ENCODE measurements around the gene DOCK6.

Gene DOCK6

GRCh38 chr19:11227195-11227886, 35.0 kb downstream of the DOCK6 start:
- DNase-seq (ENCODE audit: low read depth), result no peak
- no peak overlapping the region for H3K4me3 ChIP-seq (replicated peaks; ENCODE audit: low read depth, low read length)
- no peak for TF ChIP-seq CTCF (IDR thresholded peaks at IDR 0.05; ENCODE audit: low read length, missing control alignments)

- TF ChIP-seq CTCF (IDR thresholded peaks at IDR 0.05; ENCODE audit: low read length, missing control alignments), result no peak
- H3K4me3 ChIP-seq (replicated peaks; ENCODE audit: low read depth, low read length), result no peak overlapping the region
- no peak for DNase-seq (ENCODE audit: low read depth)
Observed at GRCh38 chr19:11226716-11227166, 35.6 kb downstream of the DOCK6 start.

GRCh38 chr19:11225815-11226214, 36.5 kb downstream of the DOCK6 start:
- no peak for TF ChIP-seq CTCF (IDR thresholded peaks at IDR 0.05; ENCODE audit: low read length, missing control alignments)

GRCh38 chr19:11225172-11225571, 37.2 kb downstream of the DOCK6 start:
- DNase-seq (ENCODE audit: low read depth), result no peak
- no peak for TF ChIP-seq CTCF (IDR thresholded peaks at IDR 0.05; ENCODE audit: low read length, missing control alignments)
- H3K4me3 ChIP-seq (replicated peaks; ENCODE audit: low read depth, low read length), result no peak overlapping the region

More at GRCh38 chr19:11225815-11226214, 36.5 kb downstream of the DOCK6 start:
- no peak for DNase-seq (ENCODE audit: low read depth)
- H3K4me3 ChIP-seq (replicated peaks; ENCODE audit: low read depth, low read length), result no peak overlapping the region

- H3K4me3 ChIP-seq (replicated peaks; ENCODE audit: low read depth, low read length), result no peak overlapping the region
- DNase-seq (ENCODE audit: low read depth), result no peak
- no peak for TF ChIP-seq CTCF (IDR thresholded peaks at IDR 0.05; ENCODE audit: low read length, missing control alignments)
Observed at GRCh38 chr19:11224429-11224828, 37.9 kb downstream of the DOCK6 start.

GRCh38 chr19:11223200-11223599, 39.1 kb downstream of the DOCK6 start:
- no peak overlapping the region for H3K4me3 ChIP-seq (replicated peaks; ENCODE audit: low read depth, low read length)
- DNase-seq (ENCODE audit: low read depth), result no peak
- TF ChIP-seq CTCF (IDR thresholded peaks at IDR 0.05; ENCODE audit: low read length, missing control alignments), result no peak

- no peak for TF ChIP-seq CTCF (IDR thresholded peaks at IDR 0.05; ENCODE audit: low read length, missing control alignments)
- DNase-seq (ENCODE audit: low read depth), result no peak
- H3K4me3 ChIP-seq (replicated peaks; ENCODE audit: low read depth, low read length), result no peak overlapping the region
Observed at GRCh38 chr19:11221082-11221598, 41.2 kb downstream of the DOCK6 start.
